Activated T-cell treated with anti-CD3 and anti-CD28 coated beads for 24 hours (primary cell): ENCODE results near the gene ASGR1.
"Not testable (repeated sequence)": the region's sequence is repeated elsewhere in the genome, so short reads cannot be mapped to it uniquely, and the experiment has no call there.

ENCODE experiments used
- DNase-seq: peaks from one replicate; pipeline ENCODE4 v3.0.0-alpha.2; 2020; ENCODE audit warnings: low read depth

The ASGR1 gene

GRCh38 chr17:7190276-7190917 lies 11.2 kb upstream of the ASGR1 start:
- DNase-seq, result no peak

DNA sequence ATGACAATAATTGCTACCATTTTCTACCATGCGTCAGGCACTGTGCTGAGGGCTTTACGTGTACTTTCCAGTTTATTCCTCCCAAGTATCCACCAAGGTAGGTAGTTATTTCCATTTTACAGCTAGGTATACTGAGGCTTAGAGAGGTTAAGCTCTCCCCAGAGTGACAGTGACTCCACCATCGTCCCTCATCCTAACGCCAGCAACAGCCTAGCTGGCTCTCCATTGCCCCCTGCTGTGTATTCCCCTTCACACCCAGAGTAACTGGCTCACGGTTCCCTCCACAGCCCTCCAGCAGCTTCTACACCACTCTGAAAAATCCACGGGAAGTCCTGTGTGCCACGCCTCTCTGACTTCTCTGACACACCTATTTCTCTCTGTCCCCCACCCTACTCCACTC lies 7.1 kb upstream of the ASGR1 start:
- no peak for DNase-seq

DNA sequence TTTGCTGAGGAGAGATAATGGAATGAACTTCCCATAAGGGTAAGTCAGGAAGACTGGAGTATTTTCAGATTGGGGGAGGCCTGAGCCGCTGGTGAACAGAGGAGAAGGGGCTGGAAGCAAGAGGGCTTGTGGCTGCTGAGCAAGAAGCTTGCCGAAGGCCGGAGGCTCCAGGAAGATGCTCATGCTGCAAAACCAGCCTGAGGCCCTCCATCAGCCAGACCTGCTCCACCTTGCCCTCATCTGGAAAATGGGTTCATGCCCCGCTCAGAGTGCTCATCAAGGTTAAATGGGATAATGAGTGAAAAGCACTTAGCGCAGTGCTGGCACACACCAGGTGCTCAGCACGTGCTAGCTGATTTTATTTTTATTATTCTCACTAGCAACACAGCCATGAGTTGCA lies 5.5 kb upstream of the ASGR1 start:
- no peak for DNase-seq

GRCh38 chr17:7184091-7184488 lies 4.9 kb upstream of the ASGR1 start:
- DNase-seq, result no peak

DNA sequence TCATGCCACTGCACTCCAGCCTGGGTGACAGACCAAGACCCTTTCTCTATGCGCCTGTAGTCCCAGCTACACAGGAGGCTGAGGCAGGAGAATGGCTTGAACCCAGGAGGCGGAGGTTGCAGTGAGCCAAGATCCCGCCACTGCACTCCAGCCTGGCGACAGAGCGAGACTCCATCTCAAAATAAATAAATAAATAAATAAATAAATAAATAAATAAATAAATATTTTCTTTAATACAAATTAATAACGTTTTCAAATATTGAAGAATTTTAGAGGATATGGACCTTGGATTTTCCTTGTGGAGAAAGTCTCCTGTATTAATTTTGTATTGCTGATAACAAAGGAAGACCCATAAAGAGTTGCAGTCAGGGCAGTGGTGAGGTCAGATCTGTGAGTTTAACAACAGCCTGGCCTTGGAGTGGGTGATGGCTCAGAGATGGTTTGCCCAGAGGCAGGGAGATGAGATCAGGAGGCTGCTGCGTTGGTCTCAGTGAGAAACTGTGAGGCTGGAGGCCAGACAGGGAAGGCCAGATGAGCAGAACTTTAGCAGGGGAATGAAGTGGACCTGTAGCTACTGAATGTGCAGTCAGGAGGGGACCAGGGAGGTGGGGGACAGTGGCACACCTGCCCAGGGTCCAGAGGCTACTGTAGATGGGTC lies 4.4 kb upstream of the ASGR1 start:
- no peak for DNase-seq

- not testable (repeated sequence) for DNase-seq
Observed at GRCh38 chr17:7182101-7182500, 2.9 kb upstream of the ASGR1 start.

GRCh38 chr17:7178973-7179316 lies 225 bp downstream of the ASGR1 start:
- DNase-seq, result no peak

DNA sequence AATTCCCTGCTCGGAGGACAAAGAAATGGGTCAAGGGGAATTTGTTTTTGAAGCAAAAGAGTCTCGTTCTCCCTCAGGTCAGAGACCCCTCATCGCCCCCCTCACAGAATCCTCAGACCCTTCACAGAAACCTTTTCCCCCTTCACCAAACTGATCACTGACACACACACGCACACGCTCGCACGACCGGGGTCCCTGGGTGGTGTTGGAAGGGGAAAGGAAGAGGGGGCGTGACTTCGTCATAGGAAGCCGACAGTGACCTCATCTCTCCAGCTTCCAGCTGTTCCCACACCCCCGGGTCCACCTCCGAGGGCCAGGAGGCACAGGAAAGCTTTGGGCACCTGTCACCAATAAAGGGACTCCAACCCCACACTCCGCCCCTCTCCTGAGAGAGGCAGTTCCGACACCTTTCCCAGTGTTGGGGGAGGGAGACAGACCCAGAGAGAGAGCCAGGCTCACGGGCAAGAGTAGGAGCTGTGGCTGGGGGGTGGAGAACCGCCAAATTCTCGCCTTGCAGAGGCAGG lies 1.2 kb downstream of the ASGR1 start:
- DNase-seq, result no peak

DNA sequence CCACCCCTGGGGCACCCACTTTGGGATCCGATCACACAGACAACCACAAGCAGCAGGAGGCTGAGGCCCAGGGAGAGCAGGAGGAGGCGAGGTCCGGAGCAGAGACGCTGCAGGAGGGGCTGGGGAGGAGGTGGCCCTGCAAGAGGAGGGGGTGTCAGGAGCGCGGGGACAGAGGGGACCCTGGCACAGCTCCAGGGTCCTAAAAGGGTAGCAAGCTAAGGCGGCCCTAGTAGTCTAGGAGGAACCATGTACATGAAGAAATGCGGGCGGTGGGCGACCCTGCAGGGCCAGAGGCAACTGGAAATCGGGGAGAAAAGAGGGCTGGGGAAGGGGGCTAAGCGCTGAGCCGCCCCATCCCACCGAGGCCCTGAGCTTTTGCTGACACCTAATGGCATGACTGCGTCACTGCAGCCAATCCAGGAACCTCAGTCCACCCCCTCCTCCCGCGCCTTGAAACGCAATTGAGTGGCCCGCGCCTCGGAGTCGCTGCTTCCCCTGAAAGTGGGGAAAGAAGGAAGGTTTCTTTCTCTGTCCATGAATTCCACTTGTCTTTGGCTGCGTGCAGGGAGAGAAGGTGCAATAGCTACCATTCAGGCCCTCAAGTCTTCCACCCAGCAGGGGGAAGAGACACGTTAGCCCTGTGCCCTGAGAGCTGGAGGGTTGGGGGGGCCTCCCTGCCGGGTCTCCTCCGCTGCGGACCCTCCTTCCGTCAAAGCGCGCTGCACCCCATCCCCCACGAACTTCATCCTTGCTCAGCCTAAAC lies 1.8 kb downstream of the ASGR1 start:
- DNase-seq, result peak; percentile 49

DNA sequence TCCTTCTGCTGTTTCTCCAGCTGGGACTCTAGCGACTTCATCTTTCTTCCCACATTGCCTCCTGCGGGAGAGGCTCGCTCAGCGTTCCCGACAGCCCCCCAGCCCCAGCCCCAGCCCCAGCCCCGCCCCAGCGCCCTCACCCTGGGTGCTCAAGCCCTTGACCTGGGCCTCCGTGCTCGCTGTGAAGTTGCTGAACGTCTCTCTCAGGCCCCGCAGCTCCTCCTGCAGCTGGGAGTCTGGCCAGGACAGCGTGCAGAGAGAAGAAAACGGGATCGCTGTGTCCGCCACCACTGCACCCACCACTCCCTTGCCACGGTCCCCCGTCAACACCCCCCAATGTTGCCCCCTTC lies 2.4 kb downstream of the ASGR1 start:
- DNase-seq, result no peak

- no peak for DNase-seq
Observed at GRCh38 chr17:7176107-7176840, 2.9 kb downstream of the ASGR1 start.

- DNase-seq, result no peak
Observed at GRCh38 chr17:7175330-7175733, 3.8 kb downstream of the ASGR1 start.

GRCh38 chr17:7174603-7175326 lies 4.4 kb downstream of the ASGR1 start:
- DNase-seq, result no peak

GRCh38 chr17:7173687-7174602 lies 5.2 kb downstream of the ASGR1 start:
- peak; percentile 35 for DNase-seq

- DNase-seq, result not testable (repeated sequence)
Observed at GRCh38 chr17:7172522-7173191, 6.5 kb downstream of the ASGR1 start.

DNA sequence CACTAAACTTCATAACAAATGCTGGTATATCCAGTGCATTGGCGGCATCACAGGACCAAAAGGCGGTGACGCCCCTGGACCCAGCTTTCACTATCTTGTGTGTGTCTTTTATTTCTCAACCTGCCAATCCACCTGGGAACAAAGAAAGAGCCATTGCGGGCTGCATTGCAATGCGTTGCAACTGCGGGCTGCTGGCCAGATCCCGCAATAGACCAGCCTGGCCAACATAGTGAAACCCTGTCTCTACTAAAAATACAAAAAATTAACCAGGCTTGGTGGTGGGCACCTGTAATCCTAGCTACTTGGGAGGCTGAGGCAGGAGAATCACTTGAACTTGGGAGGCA lies 9.6 kb downstream of the ASGR1 start:
- DNase-seq, result not testable (repeated sequence)

DNA sequence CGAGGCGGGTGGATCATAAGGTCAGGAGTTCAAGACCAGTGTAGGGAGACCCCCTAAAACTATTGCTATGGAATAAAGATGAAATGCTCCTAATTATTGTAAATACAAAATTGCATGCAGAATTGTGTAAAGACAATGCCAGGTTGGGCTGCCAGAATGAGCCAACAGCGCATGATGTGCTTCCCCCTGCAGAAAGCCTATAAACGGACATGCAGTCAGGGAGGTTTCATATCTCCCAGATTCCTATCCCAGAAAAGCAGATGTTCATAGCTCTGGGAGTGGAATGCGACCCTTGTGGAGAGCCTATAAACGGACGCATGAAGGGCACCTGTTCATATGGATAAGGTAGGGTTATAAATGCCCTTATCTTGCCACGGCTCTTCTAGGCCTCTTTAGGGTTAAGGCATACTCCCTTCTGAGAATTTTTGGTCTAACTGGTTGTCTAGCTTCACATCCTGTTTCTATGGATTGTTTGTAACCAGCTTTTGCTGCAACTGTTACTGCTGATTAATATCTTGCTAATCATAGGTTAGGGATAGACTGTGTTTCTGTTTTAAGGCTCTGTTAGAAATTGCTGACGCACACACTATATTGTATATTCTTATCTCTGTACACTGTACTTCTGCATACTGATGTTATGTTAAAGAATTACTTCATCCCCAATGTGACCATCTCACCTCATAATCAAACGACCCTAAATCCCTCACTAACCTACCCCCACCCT lies 10.2 kb downstream of the ASGR1 start:
- DNase-seq, result not testable (repeated sequence)

DNA sequence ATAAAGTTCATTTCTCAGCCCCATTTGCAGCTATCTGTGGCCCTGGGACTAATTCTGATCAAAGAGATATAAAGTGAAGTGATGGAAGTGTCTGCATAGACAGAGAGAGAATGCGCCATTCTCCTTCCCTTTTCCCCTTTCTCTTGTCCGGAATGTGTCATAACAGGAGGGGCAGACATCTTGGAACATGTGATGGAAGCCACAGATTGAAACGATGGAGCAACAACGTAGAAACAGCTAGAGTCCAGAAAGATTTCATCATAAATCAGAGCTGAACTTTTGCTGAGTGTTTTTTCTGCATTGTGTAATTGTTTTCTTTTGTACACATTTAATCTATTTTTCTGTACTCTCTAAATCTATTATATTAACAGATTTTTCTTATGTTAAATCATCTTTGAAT lies 11.3 kb downstream of the ASGR1 start:
- DNase-seq, result no peak

GRCh38 chr17:7166873-7167272 lies 12.3 kb downstream of the ASGR1 start:
- no peak for DNase-seq

DNA sequence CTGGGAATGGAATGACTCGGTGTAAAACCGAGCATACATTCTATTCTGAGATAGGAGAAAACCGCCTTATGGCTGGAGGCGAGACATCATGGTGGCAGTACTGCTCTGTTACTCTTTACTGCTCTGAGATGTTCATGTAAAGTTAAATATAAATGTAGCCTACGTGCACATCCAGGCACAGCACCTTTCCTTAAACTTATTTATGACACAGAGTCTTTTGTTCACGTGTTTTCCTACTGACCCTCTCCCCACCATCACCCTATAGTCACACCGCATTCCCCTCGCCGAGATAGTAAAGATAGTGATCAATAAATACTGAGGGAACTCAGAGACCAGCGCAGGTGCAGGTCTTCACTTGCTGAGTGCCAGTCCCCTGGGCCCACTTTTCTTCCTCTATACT lies 19.6 kb downstream of the ASGR1 start:
- not testable (repeated sequence) for DNase-seq
